GM19193 (cell line): ENCODE measurements around the gene CNTNAP1.
A peak's percentile ranks its signal among the peaks of the same experiment; 100 is the strongest.

Experiments used
- POLR2A ChIP-seq: IDR thresholded peaks from 4 replicates; pipeline ENCODE4 v1.6.1; 2011; ENCODE audit not compliant: insufficient read depth, insufficient read length; ENCODE audit errors: extremely low read depth

The CNTNAP1 gene

DNA sequence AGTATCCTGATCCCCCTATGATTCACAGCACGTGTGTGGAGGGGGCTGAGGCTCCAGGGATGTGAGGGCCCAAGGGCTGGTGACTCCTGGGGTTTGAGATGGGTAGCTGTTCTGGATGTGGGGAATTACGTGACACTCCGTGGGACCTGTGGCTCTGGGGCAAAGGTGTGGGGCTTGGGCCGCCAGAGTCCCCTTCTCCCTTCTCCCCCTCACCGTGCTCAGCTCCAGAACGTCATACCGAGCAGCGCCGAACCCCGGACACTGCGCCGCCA is 12.7 kb upstream of the CNTNAP1 start:
- TF ChIP-seq POLR2A = no peak

DNA sequence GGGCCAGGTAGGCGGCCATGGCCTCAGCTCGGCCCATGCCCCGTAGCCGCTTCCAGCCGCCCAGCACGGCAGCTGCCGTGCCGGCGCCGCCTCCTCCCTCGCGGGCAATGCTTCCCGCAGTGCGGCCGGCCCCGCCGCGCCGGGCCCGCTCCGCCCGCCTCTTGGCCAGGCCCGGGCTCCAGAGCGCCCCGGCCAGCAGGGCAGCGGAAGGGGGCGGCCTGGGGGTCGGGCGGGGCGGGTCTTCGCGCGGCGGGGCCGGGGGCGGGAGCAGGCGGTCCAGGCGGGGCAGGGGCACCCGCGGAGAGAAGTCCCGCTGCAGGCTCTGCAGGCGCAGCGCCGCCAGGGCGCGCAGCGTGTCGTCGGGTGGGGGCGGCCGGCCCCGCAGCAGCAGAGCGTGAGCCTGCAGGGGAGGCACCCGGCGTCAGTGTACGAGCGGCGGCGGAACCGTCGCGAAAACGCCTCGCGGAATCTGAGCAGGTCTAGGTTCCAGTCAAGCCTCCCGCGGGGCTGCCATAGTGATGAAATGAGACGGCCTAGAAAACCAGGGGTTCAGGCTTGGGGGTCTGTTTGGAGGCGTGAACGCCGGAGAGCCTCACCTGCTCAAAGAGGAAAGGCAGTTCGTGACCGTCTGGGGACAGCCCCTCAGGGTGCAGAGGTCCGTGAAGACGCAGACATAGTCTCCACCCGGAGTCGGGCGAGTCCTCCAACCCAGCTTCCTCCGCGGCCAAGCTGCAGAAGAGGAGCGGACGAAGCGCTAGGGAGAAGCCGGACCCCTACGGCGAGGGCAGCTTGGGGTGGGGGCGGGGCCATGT is 12.1 kb upstream of the CNTNAP1 start:
- peak; percentile 15 for TF ChIP-seq POLR2A

DNA sequence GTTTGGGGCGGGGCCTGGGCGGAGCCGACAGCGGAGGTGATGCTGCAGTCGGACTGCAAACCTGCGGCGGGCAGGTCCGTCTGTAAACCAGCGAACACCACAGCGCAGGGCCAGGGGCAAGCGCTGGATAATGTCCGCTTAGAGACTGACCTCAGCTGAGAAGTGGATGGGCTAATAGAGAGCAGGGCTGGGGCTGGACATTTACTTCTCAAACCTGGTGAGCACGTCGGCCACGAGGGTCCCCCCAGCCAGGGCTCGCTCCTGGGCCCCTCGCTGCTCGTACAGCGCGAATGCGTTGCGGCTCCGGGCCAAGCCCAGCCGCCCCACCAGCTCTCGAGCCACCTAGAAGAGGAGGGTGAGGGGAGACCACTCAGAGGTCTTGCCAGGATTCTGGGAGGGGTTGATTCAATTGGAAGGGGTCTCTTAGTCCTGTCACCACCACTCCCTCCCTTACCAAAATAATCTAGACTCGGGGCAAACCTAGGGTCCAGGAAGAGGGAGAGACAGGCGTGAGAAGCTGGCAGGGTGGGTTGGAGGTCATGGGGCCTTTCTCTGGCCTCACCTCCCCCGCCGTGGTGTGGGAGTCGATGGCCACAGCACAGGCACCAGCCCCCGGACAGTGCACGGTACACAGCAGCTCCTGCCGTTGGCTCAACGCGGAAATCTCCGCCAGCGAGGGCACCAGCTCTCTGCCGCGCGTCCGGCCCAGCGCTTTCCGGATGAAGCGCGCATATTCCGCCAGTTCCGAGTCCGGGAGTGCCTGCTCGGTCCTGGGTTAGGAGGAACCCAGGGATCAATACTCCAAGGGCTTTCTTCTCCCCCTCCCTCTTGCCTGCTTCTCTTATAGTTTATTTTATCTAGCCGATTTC is 11.3 kb upstream of the CNTNAP1 start:
- no peak for TF ChIP-seq POLR2A

DNA sequence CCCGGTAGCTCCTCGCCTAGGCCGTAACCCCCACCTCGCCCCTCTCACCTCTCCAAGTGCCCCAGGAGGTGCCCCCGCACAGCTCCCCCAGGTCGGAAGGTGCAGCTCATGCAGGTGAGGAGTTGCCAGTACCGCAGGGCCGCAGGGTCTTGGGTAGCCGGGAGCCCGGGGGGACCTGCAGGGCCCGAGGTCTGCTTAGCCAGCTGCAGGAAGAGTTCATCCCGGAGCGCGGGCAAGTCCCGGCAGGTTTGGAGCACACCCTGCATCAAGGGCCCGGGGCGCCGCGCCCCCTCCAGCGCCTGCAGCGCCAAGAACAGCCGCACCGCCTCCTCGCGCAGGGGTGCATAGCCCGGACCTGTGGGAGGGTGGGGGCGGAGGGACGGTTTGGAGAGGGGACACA is 10.3 kb upstream of the CNTNAP1 start:
- no peak for TF ChIP-seq POLR2A

DNA sequence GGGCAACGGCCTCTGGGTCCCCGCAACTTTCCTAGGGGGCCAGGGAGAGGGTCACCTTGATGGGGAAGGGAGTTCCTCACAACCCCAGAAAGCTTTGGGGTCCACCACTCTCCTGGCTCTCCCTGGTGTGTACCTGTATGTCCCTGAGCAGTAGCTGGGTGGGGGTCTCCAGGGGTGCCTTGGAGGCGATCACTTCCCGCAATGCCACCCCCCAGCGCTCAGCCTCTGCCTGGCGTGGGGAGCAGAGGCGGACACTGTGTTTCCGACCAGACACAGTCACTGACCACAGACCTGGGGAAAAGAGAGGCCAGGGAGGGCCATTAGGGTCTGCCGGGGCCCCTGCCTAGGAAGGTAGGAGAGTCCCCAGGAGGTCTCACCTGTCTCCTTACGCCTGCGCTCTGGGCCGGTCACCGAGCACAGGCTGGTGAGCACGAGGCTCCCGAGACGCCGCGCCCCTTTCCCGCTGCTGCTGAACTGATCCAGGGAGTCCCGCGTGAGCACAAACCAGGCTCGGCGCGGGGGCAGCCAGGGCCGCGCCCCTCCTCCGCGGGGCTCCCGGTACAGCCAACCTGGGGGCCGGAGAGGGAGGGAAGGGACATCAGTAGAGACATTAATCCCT is 9.0 kb upstream of the CNTNAP1 start:
- no peak for TF ChIP-seq POLR2A

DNA sequence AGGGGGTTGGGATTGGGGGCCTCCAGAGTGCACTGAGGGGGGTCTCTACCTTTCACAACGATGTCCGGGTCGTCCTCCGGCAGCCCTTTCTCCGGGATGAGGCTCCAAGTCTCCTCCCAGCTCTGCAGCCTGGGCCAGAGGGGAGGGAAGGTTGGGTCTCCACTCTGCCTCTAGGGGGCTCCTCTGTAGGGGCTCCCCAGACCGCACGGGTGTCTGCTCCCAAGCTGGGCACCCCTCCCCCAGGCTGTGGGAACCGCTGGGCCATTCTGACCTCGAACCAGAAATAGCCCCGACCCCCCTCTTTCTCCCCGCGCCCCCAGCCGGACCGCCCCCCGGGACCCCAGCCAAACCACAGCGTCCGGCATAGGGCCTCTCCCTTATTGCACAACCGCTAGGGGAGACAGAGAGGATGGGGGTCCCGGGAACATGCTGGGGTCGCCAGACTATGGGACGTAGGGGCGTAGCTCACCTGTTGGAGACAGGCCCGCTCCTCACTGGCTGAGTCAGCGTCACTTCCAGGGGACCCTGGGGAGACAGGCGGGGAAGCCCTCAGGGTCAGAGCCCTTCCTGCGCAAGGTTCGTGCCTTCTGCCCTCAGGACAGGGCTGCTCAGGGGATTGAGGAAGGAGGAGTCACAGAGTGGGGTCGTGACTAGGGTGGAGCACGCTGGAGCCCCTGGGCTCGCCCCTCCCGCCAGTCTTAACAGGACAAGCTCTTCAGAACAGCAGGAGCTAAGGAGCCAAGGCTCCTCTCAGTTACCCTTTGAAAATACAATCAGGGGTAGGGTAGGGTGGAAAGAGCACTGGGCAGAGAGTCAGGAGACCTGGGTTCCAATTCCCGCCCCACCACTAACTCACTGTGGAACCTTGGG is 8.2 kb upstream of the CNTNAP1 start:
- TF ChIP-seq POLR2A = no peak

DNA sequence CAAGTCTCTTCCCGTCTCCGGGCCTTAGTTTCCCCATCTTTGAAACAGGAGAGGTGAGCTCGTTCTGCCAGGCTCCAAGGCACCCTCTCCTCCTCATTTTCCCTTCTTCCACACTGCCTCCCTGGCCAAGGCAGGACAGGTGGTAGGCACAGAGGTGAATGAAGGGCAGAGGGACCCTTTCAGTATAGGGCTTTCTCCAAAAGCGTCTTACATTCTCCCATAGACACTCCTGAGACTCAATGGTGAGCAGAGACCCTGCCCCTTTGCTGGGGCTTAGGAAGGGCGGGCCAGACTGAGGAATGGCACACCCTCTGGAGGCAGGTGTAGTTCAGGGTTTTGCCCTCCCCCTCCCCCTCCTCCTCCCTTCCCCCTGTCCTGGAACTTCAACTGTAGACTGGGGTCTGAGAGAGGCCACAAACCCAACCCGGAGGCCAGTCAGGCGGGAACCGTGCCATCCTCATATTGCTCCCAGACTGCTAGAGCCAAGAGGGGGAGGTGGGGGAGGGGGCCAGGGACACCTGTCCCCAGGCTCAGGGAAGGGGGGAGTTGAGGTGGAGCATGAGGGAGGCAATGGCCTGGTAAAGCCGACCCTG is 7.5 kb upstream of the CNTNAP1 start:
- TF ChIP-seq POLR2A = no peak

DNA sequence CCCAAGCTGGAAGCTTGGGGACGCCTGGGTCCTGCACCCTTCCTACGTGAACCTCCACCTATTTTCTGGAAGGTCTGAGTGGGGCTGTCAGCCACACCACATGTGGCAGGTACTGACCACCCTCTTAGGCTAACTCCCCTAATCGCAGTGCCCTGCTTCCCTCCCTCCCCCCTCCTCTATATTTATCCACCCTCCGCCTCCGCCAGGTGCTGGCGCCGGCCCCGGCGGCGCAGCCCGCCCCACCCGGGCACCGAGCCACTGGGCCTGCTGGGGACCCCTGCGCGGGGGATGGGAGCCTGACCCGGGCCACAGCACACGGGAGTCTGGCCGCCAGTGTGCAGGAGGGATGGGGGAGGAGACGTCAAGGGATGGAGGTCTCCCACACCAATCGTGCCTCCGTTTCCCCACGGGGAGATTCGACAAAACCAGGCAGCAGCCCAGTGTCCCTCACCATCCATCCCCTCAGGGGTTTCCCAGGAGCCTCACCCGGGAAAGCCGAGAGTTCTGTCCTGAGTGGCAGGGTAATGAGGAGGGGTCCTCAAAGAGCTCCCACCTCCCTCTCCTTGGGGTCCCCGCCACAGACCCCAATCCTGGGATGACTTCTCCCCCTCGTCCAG is 6.9 kb upstream of the CNTNAP1 start:
- TF ChIP-seq POLR2A = no peak

DNA sequence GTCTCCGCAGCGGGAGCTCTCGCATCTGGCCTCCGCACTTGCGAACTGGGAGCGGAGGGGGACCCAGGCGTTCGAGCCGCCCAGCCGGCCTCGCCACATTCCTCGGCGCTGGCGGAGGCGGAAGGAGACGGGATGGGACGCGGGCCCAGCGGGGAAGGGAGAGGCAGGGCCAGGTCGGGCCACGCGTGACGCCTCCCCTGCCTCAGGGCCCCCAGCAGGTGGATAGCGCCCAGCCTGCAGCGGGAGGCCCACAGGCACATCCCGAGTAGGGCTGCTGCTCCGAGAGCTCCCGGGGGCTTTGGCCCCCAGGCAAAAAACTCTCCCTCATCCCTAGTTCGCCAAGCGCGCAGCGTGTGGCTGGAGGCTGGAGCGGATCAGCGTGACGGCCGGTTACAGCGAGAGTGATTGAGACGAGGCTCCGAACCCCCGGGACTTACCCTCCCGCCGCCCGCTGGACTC is 6.3 kb upstream of the CNTNAP1 start:
- TF ChIP-seq POLR2A = no peak

DNA sequence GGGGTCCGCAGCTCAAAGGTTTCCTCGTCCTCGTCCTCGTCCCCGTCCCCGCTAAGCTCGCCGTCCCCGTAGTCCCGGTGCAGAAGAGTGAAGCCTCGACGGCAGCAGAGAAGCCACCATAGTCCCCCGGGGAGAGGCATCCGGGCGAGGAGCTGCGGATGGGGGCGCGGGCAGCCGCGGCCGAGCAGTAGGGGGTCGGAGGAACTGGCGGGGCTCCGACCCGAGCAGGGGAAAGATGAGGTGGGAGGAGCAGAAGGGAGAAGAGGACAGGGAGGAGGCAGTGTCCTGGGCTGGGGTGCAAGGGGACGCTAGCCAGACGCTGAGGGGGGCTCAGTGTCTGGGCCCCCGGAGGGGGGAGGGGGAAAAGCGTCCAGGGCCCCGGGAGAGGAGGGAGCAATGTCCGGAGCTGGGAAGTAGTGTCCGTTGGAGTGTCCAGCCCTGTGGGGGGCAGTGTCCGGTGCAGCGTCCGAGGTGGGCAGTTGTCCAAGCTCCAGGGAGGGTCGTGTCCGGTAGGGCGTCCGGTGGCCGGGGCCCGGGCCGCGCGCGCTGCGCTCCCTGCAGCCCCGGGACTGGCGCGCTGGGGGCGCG is 5.8 kb upstream of the CNTNAP1 start, which contains the start of gene PLEKHH3:
TSS of gene PLEKHH3 (minus strand) at position 571 of the 588 bp plus-strand sequence. CDS start at position 140, 431 bp downstream.
- TF ChIP-seq POLR2A = peak; percentile 41

DNA sequence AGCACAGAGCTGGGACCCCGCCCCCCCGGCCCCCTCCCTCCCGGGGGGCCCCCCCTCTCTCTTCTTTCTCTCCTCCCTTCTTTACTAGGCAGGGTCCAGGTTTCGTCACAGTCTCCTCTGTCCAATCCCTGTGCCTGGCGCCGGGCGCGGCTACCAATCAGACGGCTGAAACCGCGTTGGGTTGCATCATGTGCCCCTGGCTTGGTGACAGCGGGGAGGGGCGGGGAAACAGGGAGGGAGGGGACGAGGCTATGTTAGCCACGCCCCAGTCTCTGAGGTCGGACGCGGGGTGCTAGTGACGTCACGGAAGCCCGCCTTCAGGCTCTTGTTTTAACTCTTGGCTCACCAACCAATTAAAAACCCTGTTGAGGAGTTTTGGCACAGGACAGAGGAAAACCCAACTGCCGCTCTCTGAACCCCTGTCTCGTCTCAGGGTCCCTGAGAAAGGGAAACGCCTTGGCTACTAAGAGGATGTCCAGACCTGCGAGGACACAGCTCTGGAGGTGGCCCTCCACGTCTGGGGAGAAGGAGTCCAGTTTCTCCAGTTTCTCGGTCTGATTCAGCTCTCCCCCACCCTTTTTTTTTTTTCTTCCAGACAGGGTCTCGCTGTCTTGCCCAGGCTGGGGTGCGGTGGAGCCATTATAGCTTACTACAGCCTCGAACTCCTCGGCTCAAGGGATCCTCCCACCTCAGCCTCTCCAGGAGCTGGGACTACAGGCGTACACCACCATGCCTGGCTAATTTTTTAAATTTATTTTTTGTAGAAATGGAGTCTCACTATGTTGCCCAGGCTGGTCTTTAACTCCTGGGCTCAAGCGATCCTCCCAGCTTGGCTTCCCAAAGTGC is 5.1 kb upstream of the CNTNAP1 start:
- no peak for TF ChIP-seq POLR2A

DNA sequence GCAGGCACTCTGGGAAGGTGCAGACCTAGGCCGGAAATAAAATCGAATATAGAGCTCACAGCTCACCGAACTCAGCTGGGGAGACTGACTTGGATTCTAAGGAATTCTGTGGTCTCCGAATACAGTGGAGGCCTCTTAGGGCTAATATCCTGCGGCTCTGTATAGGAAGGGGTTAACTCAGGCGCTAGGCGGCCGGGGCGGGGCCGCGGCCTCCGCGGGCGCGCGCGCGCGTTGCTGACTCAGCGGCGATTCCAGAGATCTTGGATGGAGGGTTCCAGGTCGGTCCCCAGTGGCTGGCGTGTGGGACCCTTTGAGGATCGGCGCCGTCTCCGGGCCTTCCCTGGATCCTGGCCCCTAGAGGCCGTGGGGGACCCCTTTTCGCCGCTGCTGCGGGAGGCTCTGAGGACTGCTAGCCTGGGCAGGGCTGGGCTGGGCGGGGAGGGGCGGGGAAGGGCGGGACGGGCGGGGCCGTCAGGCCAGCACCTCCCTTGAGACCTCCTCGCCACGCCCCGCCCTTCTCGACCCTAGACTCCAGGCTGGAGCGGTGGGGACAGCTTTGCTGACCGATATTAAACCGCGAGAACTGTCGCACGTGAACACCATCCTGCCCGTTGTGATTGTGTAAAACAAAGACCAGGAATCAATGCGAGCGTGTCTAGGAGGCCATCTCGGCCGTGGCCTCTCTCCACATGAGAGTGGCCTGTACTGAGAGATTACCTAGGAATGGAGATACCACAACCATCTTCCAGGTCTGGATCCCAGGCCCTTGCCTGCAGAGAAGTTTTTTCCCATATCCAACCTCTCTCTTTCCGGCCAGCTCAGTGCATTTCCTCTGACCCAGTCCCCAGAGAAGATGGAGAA is 4.2 kb upstream of the CNTNAP1 start:
- peak; percentile 59 for TF ChIP-seq POLR2A
